Transverse colon (tissue), 4 donors: ENCODE results near the gene DEDD2. TPM values are rescaled to one million over a fixed set of nuclear protein-coding genes. Genes with fewer than 3 reads are reported as not detected.

ENCODE experiments used
- DNase-seq: peaks from one replicate; pipeline ENCODE4 v3.0.0-alpha.2; 2019
- H3K27ac ChIP-seq, 4 donors: fragments of 200-600 bp; sonication (generic); 2 replicates each; pipeline ENCODE4 v1.5.1; 2016 to 2018; ENCODE audit warnings: inconsistent platforms in 4 of 4
- H3K27me3 ChIP-seq: fragments of 200-600 bp; sonication (generic); 2 replicates; pipeline ENCODE4 v1.5.1; 2017; ENCODE audit warnings: inconsistent platforms
- H3K36me3 ChIP-seq, 4 donors: fragments of 200-600 bp; sonication (generic); 2 replicates each; pipeline ENCODE4 v1.5.1; 2017 to 2019; ENCODE audit warnings: inconsistent platforms in 4 of 4
- H3K4me1 ChIP-seq, 4 donors: fragments of 200-600 bp; sonication (generic); 2 replicates each; pipeline ENCODE4 v1.5.1; 2017 to 2020; ENCODE audit warnings: inconsistent platforms in 4 of 4
- H3K4me3 ChIP-seq, 4 donors: fragments of 200-600 bp; sonication (generic); 1 replicate in 1 of 4; 2 replicates in 3 of 4; pipeline versions ENCODE4 v1.5.1 to v1.6.1; 2017 to 2019; ENCODE audit warnings: inconsistent platforms in 4 of 4
- H3K9me3 ChIP-seq, 2 donors: fragments of 200-600 bp; sonication (generic); 2 replicates each; pipeline ENCODE4 v1.5.1; 2017 to 2019; ENCODE audit warnings: inconsistent platforms in 2 of 2
- CTCF ChIP-seq, 5 experiments: fragments of 200-600 bp in 3 of 5; fragments of 450-650 bp in 2 of 5; sonication (generic) in 3 of 5; IDR thresholded peaks; 1 replicate in 2 of 5; 2 replicates in 3 of 5; pipeline ENCODE4 v1.5.1; 2016 to 2017; ENCODE audit warnings: antibody characterized with exemption in 5 of 5, inconsistent platforms in 3 of 5, mild to moderate bottlenecking in 2 of 5, moderate library complexity in 1 of 5
- EP300 ChIP-seq: sonication (generic); formaldehyde crosslinking; IDR thresholded peaks from one replicate; pipeline ENCODE4 v1.6.1; 2017; ENCODE audit warnings: antibody characterized with exemption, low read depth
- POLR2A ChIP-seq: fragments of 450-650 bp; IDR thresholded peaks from one replicate; pipeline ENCODE4 v1.6.1; 2016; ENCODE audit warnings: antibody characterized with exemption, mild to moderate bottlenecking, moderate library complexity
- POLR2AphosphoS5 ChIP-seq, 3 donors: sonication (generic); formaldehyde crosslinking; IDR thresholded peaks; one replicate each; pipeline ENCODE4 v1.6.1; 2016; ENCODE audit warnings: antibody characterized with exemption in 3 of 3
- WGBS, 2 donors: methylation state at CpG; one replicate each; pipeline ENCODE4 v1.1.5; 2018; ENCODE audit warnings: low coverage in 1 of 2; 5-methylcytosine and 5-hydroxymethylcytosine counted together
- in situ Hi-C, 4 donors: fragments of 200-750 bp; cut with MboI; loops; one replicate each; pipeline versions ENCODE4 v1.15.0 to v1.15.1; 2017; ENCODE audit warnings: low sequenced_read_pairs in 3 of 4, low pct_ligation_motif_present in 1 of 4, low pct_unique_long_range_greater_than_20kb in 1 of 4
- intact Hi-C: fragments of 100-400 bp; cut with DNase I; formaldehyde crosslinking; loops from one replicate; pipeline ENCODE4 v1.15.1; 2023; ENCODE audit warnings: low total_unique reads
- total RNA-seq, 4 donors: library from RNA; depleted of rRNA; stranded (reverse); fragments of >200 nt; gene quantifications; one replicate each; pipeline ENCODE4 v1.1.0, GENCODE V29; 2016

The DEDD2 gene
- total RNA-seq, 4 donors from 2014 or later = 52.2 to 90.8 (median 63.0) TPM

- H3K36me3 ChIP-seq = no peaks in the 10 kb centered on the region
- in situ Hi-C loops (no loop called here), intact Hi-C loops (no loop called here)
- peaks cover 39% of the 10 kb centered on the region for H3K27me3 ChIP-seq
- no peak for DNase-seq
- WGBS, 2 donors = 67 to 88% methylated on average over 1 to 7 of the region's 7 CpGs
- no peaks in the 10 kb centered on the region for H3K9me3 ChIP-seq
- TF ChIP-seq POLR2A (no peak), EP300 (no peak), CTCF (IDR thresholded peaks at IDR 0.05) (no peak), POLR2AphosphoS5 (IDR thresholded peaks at IDR 0.05) (no peak)
- H3K4me3 ChIP-seq = no peak overlapping the region
- no peak overlapping the region for H3K27ac ChIP-seq
- peaks cover 6 to 16% (median 15%) of the 10 kb centered on the region in 4 donors for H3K4me1 ChIP-seq
Observed at GRCh38 chr19:42172261-42172660, 45.2 kb downstream of the DEDD2 start.

GRCh38 chr19:42170715-42171114 is 46.8 kb downstream of the DEDD2 start:
- in situ Hi-C loops (no loop called here), intact Hi-C loops (no loop called here)
- Histone ChIP-seq H3K4me1 (peaks cover 2 to 5% (median 3%) of the 10 kb centered on the region in 4 donors), H3K9me3 (no peaks in the 10 kb centered on the region), H3K27ac (no peak overlapping the region), H3K36me3 (no peaks in the 10 kb centered on the region), H3K27me3 (peaks cover 25% of the 10 kb centered on the region), H3K4me3 (no peak overlapping the region)
- WGBS, 2 donors = 84 to 95% methylated on average over 4 to 16 of the region's 16 CpGs
- TF ChIP-seq POLR2A = no peak
- no peak for TF ChIP-seq EP300
- no peak for TF ChIP-seq CTCF (IDR thresholded peaks at IDR 0.05)
- no peak for TF ChIP-seq POLR2AphosphoS5 (IDR thresholded peaks at IDR 0.05)
- no peak for DNase-seq

GRCh38 chr19:42169486-42170413 is 47.7 kb downstream of the DEDD2 start:
- H3K9me3 ChIP-seq = no peaks in the 10 kb centered on the region
- no peak for DNase-seq
- 50 to 75% methylated on average over 1 to 19 of the region's 19 CpGs for WGBS, 2 donors
- H3K27ac ChIP-seq = no peak overlapping the region
- no peaks in the 10 kb centered on the region for H3K4me1 ChIP-seq
- no peak overlapping the region for H3K4me3 ChIP-seq
- no peaks in the 10 kb centered on the region for H3K36me3 ChIP-seq
- intact Hi-C loops (no loop called here), in situ Hi-C loops (no loop called here)
- peaks cover 15% of the 10 kb centered on the region for H3K27me3 ChIP-seq
- no peak for TF ChIP-seq POLR2AphosphoS5 (IDR thresholded peaks at IDR 0.05)
- no peak for TF ChIP-seq CTCF (IDR thresholded peaks at IDR 0.05)
- no peak for TF ChIP-seq POLR2A
- no peak for TF ChIP-seq EP300

- in situ Hi-C loops = no loop called here
- TF ChIP-seq POLR2AphosphoS5 (IDR thresholded peaks at IDR 0.05) (no peak), EP300 (no peak), POLR2A (no peak), CTCF (IDR thresholded peaks at IDR 0.05) (no peak)
- 80 to 81% methylated on average over 1 to 3 of the region's 3 CpGs for WGBS, 2 donors
- Histone ChIP-seq H3K27me3 (no peaks in the 10 kb centered on the region), H3K27ac (no peak overlapping the region), H3K4me1 (no peaks in the 10 kb centered on the region), H3K4me3 (no peak overlapping the region), H3K36me3 (no peaks in the 10 kb centered on the region), H3K9me3 (no peaks in the 10 kb centered on the region)
- intact Hi-C loops = no loop called here
- no peak for DNase-seq
Observed at GRCh38 chr19:42168206-42168605, 49.3 kb downstream of the DEDD2 start.
